ENCODE results near the gene DBNDD1.

The DBNDD1 gene

GRCh38 chr16:89958596-89958995 lies 60.7 kb downstream of the DBNDD1 start:
- DNase-seq (ENCODE audit: low read depth), result no peak
- no peak for TF ChIP-seq CTCF (IDR thresholded peaks at IDR 0.05; ENCODE audit: insufficient read depth, low read depth, low read length, missing control alignments)
- H3K4me3 ChIP-seq (ENCODE audit: low read depth, low read length), result no peak overlapping the region

- TF ChIP-seq CTCF (IDR thresholded peaks at IDR 0.05; ENCODE audit: insufficient read depth, low read depth, low read length, missing control alignments), result no peak
- DNase-seq (ENCODE audit: low read depth), result peak; percentile 38
- no peak overlapping the region for H3K4me3 ChIP-seq (ENCODE audit: low read depth, low read length)
Observed at GRCh38 chr16:89958068-89958467, 61.2 kb downstream of the DBNDD1 start.

- no peak for TF ChIP-seq CTCF (IDR thresholded peaks at IDR 0.05; ENCODE audit: insufficient read depth, low read depth, low read length, missing control alignments)
- no peak for DNase-seq (ENCODE audit: low read depth)
Observed at GRCh38 chr16:89957216-89957785, 62.0 kb downstream of the DBNDD1 start.

GRCh38 chr16:89956505-89957215 lies 62.6 kb downstream of the DBNDD1 start:
- no peak overlapping the region for H3K4me3 ChIP-seq (ENCODE audit: low read depth, low read length)
- DNase-seq (ENCODE audit: low read depth), result no peak
- no peak for TF ChIP-seq CTCF (IDR thresholded peaks at IDR 0.05; ENCODE audit: insufficient read depth, low read depth, low read length, missing control alignments)

More at GRCh38 chr16:89957216-89957785, 62.0 kb downstream of the DBNDD1 start:
- H3K4me3 ChIP-seq (ENCODE audit: low read depth, low read length), result no peak overlapping the region

GRCh38 chr16:89955001-89955685 lies 64.1 kb downstream of the DBNDD1 start:
- no peak overlapping the region for H3K4me3 ChIP-seq (ENCODE audit: low read depth, low read length)
- no peak for TF ChIP-seq CTCF (IDR thresholded peaks at IDR 0.05; ENCODE audit: insufficient read depth, low read depth, low read length, missing control alignments)
- DNase-seq (ENCODE audit: low read depth), result no peak
